ENCODE measurements around the gene VSTM4. TPM values are rescaled to one million over a fixed set of nuclear protein-coding genes. Genes with fewer than 3 reads are reported as not detected.

The VSTM4 gene
- total RNA-seq, 1 experiment from 2014 or later: 0.72 TPM

- TF ChIP-seq ZNF512 (CRISPR knock-in tag; IDR thresholded peaks at IDR 0.05; ENCODE audit: borderline replicate concordance): no peak
- no peak for TF ChIP-seq ZNF425 (CRISPR knock-in tag; conservative IDR thresholded peaks at IDR 0.05)
- no peak for TF ChIP-seq ZNF317 (CRISPR knock-in tag; IDR thresholded peaks at IDR 0.05; ENCODE audit: borderline replicate concordance, low read depth)
- TF ChIP-seq FOXP1 (CRISPR knock-in tag; IDR thresholded peaks at IDR 0.05; ENCODE audit: borderline replicate concordance): no peak
- TF ChIP-seq GTF2I (CRISPR knock-in tag; conservative IDR thresholded peaks at IDR 0.05): no peak
- TF ChIP-seq ATF1 (CRISPR knock-in tag; IDR thresholded peaks at IDR 0.05): no peak
- no peak for TF ChIP-seq SMAD4 (CRISPR knock-in tag; IDR thresholded peaks at IDR 0.05)
These were observed 37.8 kb upstream of the VSTM4 start (continued) for GRCh38 chr10:49153115-49153514.

GRCh38 chr10:49152663-49153062 is 37.3 kb upstream of the VSTM4 start:
- no peak for TF ChIP-seq USF1 (CRISPR knock-in tag; IDR thresholded peaks at IDR 0.05)
- no peak for TF ChIP-seq PREB (CRISPR knock-in tag; IDR thresholded peaks at IDR 0.05; ENCODE audit: borderline replicate concordance)
- TF ChIP-seq GABPB1 (CRISPR knock-in tag; IDR thresholded peaks at IDR 0.05): no peak
- no peak for TF ChIP-seq ZNF232 (CRISPR knock-in tag; IDR thresholded peaks at IDR 0.05)
- no peak for TF ChIP-seq ZMAT4 (CRISPR knock-in tag; IDR thresholded peaks at IDR 0.05)
- TF ChIP-seq MAX (CRISPR knock-in tag; IDR thresholded peaks at IDR 0.05): no peak
- no peak for TF ChIP-seq CBFB (CRISPR knock-in tag; IDR thresholded peaks at IDR 0.05; ENCODE audit: low read depth)
- TF ChIP-seq OVOL2 (CRISPR knock-in tag; IDR thresholded peaks at IDR 0.05; ENCODE audit: borderline replicate concordance): no peak
- no peak for TF ChIP-seq ATF2 (CRISPR knock-in tag; IDR thresholded peaks at IDR 0.05; ENCODE audit: borderline replicate concordance, low read depth)
- TF ChIP-seq HMGA2 (CRISPR knock-in tag; IDR thresholded peaks at IDR 0.05): no peak
- TF ChIP-seq NFYB (CRISPR knock-in tag; conservative IDR thresholded peaks at IDR 0.05; ENCODE audit: low read depth): no peak
- no peak for TF ChIP-seq IRF2 (CRISPR knock-in tag; IDR thresholded peaks at IDR 0.05; ENCODE audit: borderline replicate concordance, low read depth)
- no peak for TF ChIP-seq CTCF (IDR thresholded peaks at IDR 0.05)
- TF ChIP-seq FOXP4 (CRISPR knock-in tag; IDR thresholded peaks at IDR 0.05): no peak
- no peak for TF ChIP-seq PRRX2 (CRISPR knock-in tag; IDR thresholded peaks at IDR 0.05)
- no peak for TF ChIP-seq ZNF138 (CRISPR knock-in tag; conservative IDR thresholded peaks at IDR 0.05)
- no peak for TF ChIP-seq NR1H2 (CRISPR knock-in tag; IDR thresholded peaks at IDR 0.05)
- ChIA-PET CTCF (no interaction called here), POLR2A (no interaction called here)
- no peak overlapping the region for H3K27ac Mint-ChIP-seq
- peaks cover 7% of the 10 kb centered on the region for H3K36me3 Mint-ChIP-seq
- DNase-seq (ENCODE audit: low spot score) (no peak), ATAC-seq (no peak)
- H3K4me1 Mint-ChIP-seq: peaks cover 5% of the 10 kb centered on the region
- no peak overlapping the region for H3K4me3 Mint-ChIP-seq
- peaks cover 20% of the 10 kb centered on the region for H3K9me3 Mint-ChIP-seq
- H3K27me3 Mint-ChIP-seq (ENCODE audit: low read depth): no peaks in the 10 kb centered on the region

Data from WTC11 (cell line).